CD4-positive, alpha-beta memory T cell (primary cell): ENCODE measurements around the gene ALKBH2. TPM values are rescaled to one million over a fixed set of nuclear protein-coding genes. Genes with fewer than 3 reads are reported as not detected.

Experiments
- CTCF ChIA-PET: fragments of 350-600 bp; sonication (Branson Sonifier 250); formaldehyde crosslinking; loops from one replicate; lab custom pipeline; 2021; ENCODE audit warnings: inconsistent platforms; ENCODE audit not compliant: partially characterized antibody; lab: Charles Lee
- POLR2A ChIA-PET: fragments of 350-600 bp; sonication (Branson Sonifier 250); formaldehyde crosslinking; loops from one replicate; lab custom pipeline; 2021; ENCODE audit not compliant: partially characterized antibody; lab: Charles Lee
- DNase-seq, 5 donors: peaks; one replicate each; pipeline versions ENCODE4 v3.0.0 to v3.0.0-alpha.2; 2020 to 2022; ENCODE audit warnings: mixed read lengths in 1 of 5
- H3K27ac ChIP-seq: one replicate; pipeline ENCODE4 v1.7.0; 2013; ENCODE audit warnings: low read depth, low read length
- H3K27me3 ChIP-seq: 2 replicates; pipeline ENCODE4 v1.7.0; 2013; ENCODE audit warnings: mild to moderate bottlenecking, low read length, moderate library complexity; ENCODE audit not compliant: insufficient read depth
- H3K36me3 ChIP-seq: 2 replicates; pipeline ENCODE4 v1.7.0; 2013; ENCODE audit warnings: mild to moderate bottlenecking, low read length, moderate library complexity; ENCODE audit not compliant: insufficient read depth
- H3K4me1 ChIP-seq: 2 replicates; pipeline ENCODE4 v1.7.0; 2013; ENCODE audit warnings: mild to moderate bottlenecking, low read length, moderate library complexity; ENCODE audit not compliant: insufficient read depth
- H3K4me3 ChIP-seq, 2 donors: one replicate each; pipeline ENCODE4 v1.7.0; 2013; ENCODE audit warnings: low read length in 2 of 2, mild to moderate bottlenecking in 1 of 2
- H3K9me3 ChIP-seq, 2 donors: one replicate each; pipeline ENCODE4 v1.7.0; 2013; ENCODE audit warnings: low read length in 2 of 2, control low read depth in 1 of 2; ENCODE audit not compliant: control insufficient read depth in 1 of 2
- H3K27ac Mint-ChIP-seq, 7 donors: one replicate each; pipeline ENCODE4 v1.8.0; 2020 to 2021; ENCODE audit warnings: mixed read lengths in 7 of 7, mild to moderate bottlenecking in 6 of 7, inconsistent platforms in 3 of 7, moderate library complexity in 3 of 7
- H3K27me3 Mint-ChIP-seq, 2 donors: one replicate each; pipeline ENCODE4 v1.8.0; 2020 to 2021; ENCODE audit warnings: mixed read lengths in 2 of 2
- H3K36me3 Mint-ChIP-seq, 2 donors: one replicate each; pipeline ENCODE4 v1.8.0; 2020 to 2021; ENCODE audit warnings: mixed read lengths in 2 of 2, inconsistent platforms in 1 of 2, mild to moderate bottlenecking in 1 of 2
- H3K4me1 Mint-ChIP-seq, 4 donors: one replicate each; pipeline ENCODE4 v1.8.0; 2020 to 2021; ENCODE audit warnings: mixed read lengths in 4 of 4, mild to moderate bottlenecking in 1 of 4
- H3K4me3 Mint-ChIP-seq, 8 donors: one replicate each; pipeline ENCODE4 v1.8.0; 2020 to 2021; ENCODE audit warnings: mixed read lengths in 8 of 8, mild to moderate bottlenecking in 7 of 8, moderate library complexity in 6 of 8, inconsistent platforms in 3 of 8
- H3K9me3 Mint-ChIP-seq, 8 donors: one replicate each; pipeline ENCODE4 v1.8.0; 2020 to 2021; ENCODE audit warnings: mixed read lengths in 8 of 8, mild to moderate bottlenecking in 5 of 8, inconsistent platforms in 3 of 8, moderate library complexity in 1 of 8
- intact Hi-C: fragments of 100-400 bp; cut with micrococcal nuclease; formaldehyde crosslinking; loops from one replicate; pipeline ENCODE4 v1.15.1; 2023
- polyA plus RNA-seq, 2 donors: library from polyadenylated mRNA; unstranded; fragments of 300-500 nt; fragmentation: Illumina TruSeq; gene quantifications; one replicate each; pipeline ENCODE4 v1.2.3, GENCODE V29; 2021
- total RNA-seq, 2 experiments: library from RNA; stranded (reverse); gene quantifications; one replicate each; pipeline ENCODE4 v1.2.3, GENCODE V29; 2021

Gene ALKBH2
- total and polyA plus RNA-seq, 4 experiments from 2014 or later = 12.9 to 16.4 (median 14.7) TPM

DNA sequence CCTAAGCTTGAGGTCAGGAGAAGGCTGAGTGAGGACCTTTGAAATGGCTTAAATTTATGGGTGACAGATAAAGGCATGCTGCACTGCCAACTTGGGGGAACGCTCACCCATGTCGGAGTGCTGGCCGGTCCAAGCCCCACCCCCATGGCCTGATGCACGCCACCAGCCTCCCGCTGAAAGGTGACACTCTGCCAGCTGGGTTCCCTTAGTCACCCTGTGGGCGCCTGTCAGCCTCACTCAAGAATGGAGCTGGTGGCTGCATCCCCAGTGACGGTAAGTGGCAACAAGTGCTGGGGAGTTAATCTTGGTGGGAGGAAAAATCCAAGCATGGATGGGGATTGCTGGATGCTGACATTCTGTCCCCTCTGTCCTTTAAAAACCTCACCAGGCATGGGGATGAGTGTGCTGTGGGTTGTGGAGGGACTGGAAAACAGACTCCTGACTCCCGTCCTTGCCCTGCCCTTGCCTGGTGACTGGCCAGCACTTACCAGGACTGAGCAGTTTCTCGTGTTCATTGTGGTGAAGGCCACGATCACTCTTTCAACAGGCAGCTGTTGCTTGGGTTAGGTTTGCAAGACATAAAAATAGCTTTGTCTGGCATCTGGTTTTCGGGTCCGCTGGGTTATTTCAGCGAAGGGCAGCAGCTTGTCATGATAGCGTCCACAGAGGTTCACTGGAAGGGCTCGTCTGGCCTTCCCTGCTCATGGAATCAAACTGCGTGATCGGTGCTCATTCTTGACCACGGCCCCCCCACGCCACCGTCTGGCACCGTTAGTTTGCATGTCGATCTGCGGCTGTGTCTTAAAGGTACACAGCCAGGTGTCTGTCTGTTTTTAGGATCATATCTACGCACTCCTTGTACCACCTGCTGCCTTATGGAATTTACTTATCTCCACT lies 38.1 kb upstream of the ALKBH2 start:
- no peaks in the 10 kb centered on the region for H3K36me3 ChIP-seq
- Mint-ChIP-seq H3K27ac (no peak overlapping the region), H3K4me1 (no peaks in the 10 kb centered on the region), H3K9me3 (peaks cover 0 to 9% (median 5%) of the 10 kb centered on the region in 8 donors), H3K4me3 (no peak overlapping the region), H3K36me3 (peaks cover 0 to 1% of the 10 kb centered on the region in 2 donors), H3K27me3 (no peaks in the 10 kb centered on the region)
- POLR2A ChIA-PET = no interaction called here
- H3K4me3 ChIP-seq = no peak overlapping the region
- CTCF ChIA-PET = no interaction called here
- no peaks in the 10 kb centered on the region for H3K27me3 ChIP-seq
- intact Hi-C loops = no loop called here
- no peak overlapping the region for H3K27ac ChIP-seq
- no peaks in the 10 kb centered on the region for H3K4me1 ChIP-seq
- H3K9me3 ChIP-seq = no peaks in the 10 kb centered on the region
- DNase-seq = no peak

DNA sequence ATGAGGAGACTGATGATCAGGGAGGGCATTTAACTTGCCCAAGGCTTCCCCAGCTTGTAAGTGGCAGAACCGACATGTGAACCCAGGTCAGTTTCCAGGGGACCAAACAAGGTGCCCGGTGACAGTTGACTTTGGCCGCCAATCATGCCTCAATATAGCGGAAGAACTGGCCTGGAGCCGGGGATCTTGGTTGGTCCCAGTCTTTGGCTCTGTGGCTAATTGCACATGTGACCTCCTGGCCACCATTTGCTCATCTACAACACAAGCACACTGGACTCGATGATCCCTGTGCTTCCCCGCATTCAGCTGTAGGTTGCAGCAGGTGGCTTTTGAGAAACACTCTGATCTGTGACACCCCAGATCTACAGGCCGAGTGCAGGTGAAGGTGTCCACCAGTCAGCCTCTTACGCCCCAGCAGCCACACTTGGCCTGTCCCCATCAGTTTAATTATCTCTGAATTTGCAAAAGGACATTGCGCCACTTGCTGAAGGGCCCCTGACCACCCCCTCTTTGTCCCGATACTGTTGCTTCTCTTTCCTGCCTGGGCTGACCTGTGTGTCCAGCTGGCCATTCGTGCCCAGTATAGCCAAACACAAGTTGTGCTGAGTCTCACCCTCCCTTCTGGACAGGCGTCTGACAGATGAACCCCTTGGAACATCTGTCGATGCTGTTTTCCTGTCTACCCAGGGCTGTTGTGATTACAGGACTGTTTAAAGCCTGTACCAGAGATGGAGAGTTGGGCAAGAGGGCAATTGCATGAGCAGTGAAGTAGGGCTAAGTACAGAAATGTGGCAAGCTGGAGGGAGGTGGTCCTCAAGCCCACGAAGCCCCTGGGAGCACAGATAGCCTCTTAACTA lies 37.3 kb upstream of the ALKBH2 start:
- H3K27ac Mint-ChIP-seq = no peak overlapping the region
- H3K27me3 ChIP-seq = no peaks in the 10 kb centered on the region
- no peaks in the 10 kb centered on the region for H3K4me1 ChIP-seq
- H3K9me3 Mint-ChIP-seq = peaks cover 0 to 2% (median 0%) of the 10 kb centered on the region in 8 donors
- ChIA-PET CTCF (no interaction called here), POLR2A (no interaction called here)
- H3K36me3 Mint-ChIP-seq = peaks cover 0 to under 1% of the 10 kb centered on the region in 2 donors
- no peak overlapping the region for H3K4me3 ChIP-seq
- no peak overlapping the region for H3K4me3 Mint-ChIP-seq
- H3K4me1 Mint-ChIP-seq = no peaks in the 10 kb centered on the region
- no peak overlapping the region for H3K27ac ChIP-seq
- no peaks in the 10 kb centered on the region for H3K9me3 ChIP-seq
- no peaks in the 10 kb centered on the region for H3K27me3 Mint-ChIP-seq
- no peak for DNase-seq
- no peaks in the 10 kb centered on the region for H3K36me3 ChIP-seq
- intact Hi-C loops = no loop called here

DNA sequence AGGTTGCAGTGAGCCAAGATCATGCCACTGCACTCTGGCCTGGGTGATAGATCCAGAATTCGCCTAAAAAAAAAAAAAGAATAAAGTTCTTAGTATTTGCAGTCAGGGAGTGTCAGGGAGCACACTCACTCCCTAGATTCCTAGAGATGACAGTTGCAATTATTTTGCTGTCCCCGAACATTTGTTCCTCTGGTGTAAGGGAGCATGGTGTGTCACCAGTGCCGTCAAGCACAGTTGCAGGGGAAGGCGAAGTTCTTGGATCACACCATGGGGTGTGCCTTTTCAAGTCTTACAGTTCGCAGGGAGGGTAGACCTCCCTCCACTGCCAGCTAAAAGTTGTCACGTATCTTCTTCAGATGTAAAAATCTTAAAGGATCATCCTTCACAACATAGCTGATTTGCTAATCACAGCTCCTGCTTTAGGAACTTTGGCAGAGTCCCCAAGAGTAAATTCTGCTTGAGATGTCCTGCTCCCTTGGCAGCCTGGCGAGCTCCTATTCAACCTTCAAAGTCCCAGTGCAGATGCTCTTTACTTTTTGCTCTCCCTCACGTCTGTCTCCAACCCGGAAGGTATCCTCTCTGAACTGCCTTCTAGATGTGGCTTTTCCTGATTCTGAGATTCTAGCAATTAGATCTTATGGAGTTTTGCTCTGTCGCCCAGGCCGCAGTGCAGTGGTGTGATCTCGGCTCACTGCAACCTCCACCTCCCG lies 34.4 kb upstream of the ALKBH2 start:
- Mint-ChIP-seq H3K36me3 (peaks cover 0 to 1% of the 10 kb centered on the region in 2 donors), H3K9me3 (no peaks in the 10 kb centered on the region), H3K27ac (no peak overlapping the region), H3K4me3 (no peak overlapping the region), H3K27me3 (no peaks in the 10 kb centered on the region), H3K4me1 (no peaks in the 10 kb centered on the region)
- DNase-seq = no peak
- H3K36me3 ChIP-seq = no peaks in the 10 kb centered on the region
- intact Hi-C loops = no loop called here
- H3K9me3 ChIP-seq = no peaks in the 10 kb centered on the region
- H3K4me3 ChIP-seq = no peak overlapping the region
- no peak overlapping the region for H3K27ac ChIP-seq
- ChIA-PET POLR2A (no interaction called here), CTCF (interaction anchor here (1.6 to 1.9 kb wide), 2 partner anchors 11 to 15 kb away, joined by 5 to 9 read pairs; partner anchors contain the start of gene ACACB)
- no peaks in the 10 kb centered on the region for H3K27me3 ChIP-seq
- no peaks in the 10 kb centered on the region for H3K4me1 ChIP-seq

DNA sequence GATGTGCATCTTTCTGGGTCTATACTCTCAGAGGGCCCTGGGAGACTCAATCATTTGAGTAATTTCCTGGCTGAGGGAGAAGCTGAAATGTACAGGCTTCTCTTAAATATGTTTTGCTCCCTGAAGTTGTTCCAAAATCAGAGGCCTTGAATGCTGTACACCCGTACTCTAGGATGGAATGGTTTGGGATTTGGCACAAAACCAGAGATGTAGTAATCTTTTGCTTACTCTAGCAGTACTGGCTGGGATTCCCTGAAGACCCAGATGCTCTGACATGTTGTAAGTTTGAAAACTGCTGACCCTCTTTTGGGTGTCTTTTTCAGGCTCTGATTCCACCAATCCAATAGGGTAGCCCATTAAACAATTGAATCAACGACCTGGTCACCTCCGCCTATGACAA lies 33.5 kb upstream of the ALKBH2 start:
- Histone ChIP-seq H3K9me3 (no peaks in the 10 kb centered on the region), H3K27ac (no peak overlapping the region), H3K4me1 (no peaks in the 10 kb centered on the region), H3K4me3 (no peak overlapping the region), H3K27me3 (no peaks in the 10 kb centered on the region), H3K36me3 (no peaks in the 10 kb centered on the region)
- no peak overlapping the region for H3K27ac Mint-ChIP-seq
- H3K36me3 Mint-ChIP-seq = peaks cover 0 to 1% of the 10 kb centered on the region in 2 donors
- CTCF ChIA-PET = interaction anchor here (1.0 to 1.9 kb wide), 3 partner anchors 10 to 21 kb away, joined by 3 to 9 read pairs (median 5); partner anchors contain the start of gene ACACB
- H3K9me3 Mint-ChIP-seq = no peaks in the 10 kb centered on the region
- intact Hi-C loops = no loop called here
- DNase-seq = no peak
- H3K4me3 Mint-ChIP-seq = no peak overlapping the region
- H3K27me3 Mint-ChIP-seq = no peaks in the 10 kb centered on the region
- POLR2A ChIA-PET = no interaction called here
- no peaks in the 10 kb centered on the region for H3K4me1 Mint-ChIP-seq

DNA sequence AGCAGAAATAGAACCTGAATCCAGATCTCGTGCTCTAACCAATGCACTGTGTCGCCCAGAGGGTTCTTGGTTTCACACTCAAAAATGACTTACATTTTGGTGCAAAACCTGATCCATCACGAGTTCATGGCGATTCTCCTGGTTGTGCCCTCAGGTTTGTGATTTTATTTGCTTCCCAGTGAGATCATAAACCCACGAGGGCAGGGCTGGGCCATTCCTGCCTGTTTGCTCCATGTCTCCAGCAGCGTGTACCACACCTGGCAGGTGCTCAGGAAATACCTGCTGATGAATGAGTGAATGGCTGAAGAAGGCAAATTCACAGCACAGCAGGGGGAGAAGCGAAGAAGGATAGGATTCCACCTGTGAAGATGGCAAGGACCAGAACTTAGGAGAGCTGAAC lies 32.5 kb upstream of the ALKBH2 start:
- POLR2A ChIA-PET = no interaction called here
- Mint-ChIP-seq H3K27ac (no peak overlapping the region), H3K36me3 (peaks cover 0 to 1% of the 10 kb centered on the region in 2 donors), H3K27me3 (no peaks in the 10 kb centered on the region), H3K4me3 (peak overlapping the region in 1 of 8 donors; percentile 33), H3K9me3 (no peaks in the 10 kb centered on the region), H3K4me1 (no peaks in the 10 kb centered on the region)
- H3K4me3 ChIP-seq = no peak overlapping the region
- intact Hi-C loops = no loop called here
- H3K9me3 ChIP-seq = no peaks in the 10 kb centered on the region
- H3K27ac ChIP-seq = no peak overlapping the region
- no peaks in the 10 kb centered on the region for H3K27me3 ChIP-seq
- DNase-seq = no peak
- CTCF ChIA-PET = interaction anchor here (1.0 kb wide), 1 partner anchor 22 kb away, joined by 3 read pairs; no protein-coding TSS in a partner anchor
- no peaks in the 10 kb centered on the region for H3K4me1 ChIP-seq
- H3K36me3 ChIP-seq = no peaks in the 10 kb centered on the region

DNA sequence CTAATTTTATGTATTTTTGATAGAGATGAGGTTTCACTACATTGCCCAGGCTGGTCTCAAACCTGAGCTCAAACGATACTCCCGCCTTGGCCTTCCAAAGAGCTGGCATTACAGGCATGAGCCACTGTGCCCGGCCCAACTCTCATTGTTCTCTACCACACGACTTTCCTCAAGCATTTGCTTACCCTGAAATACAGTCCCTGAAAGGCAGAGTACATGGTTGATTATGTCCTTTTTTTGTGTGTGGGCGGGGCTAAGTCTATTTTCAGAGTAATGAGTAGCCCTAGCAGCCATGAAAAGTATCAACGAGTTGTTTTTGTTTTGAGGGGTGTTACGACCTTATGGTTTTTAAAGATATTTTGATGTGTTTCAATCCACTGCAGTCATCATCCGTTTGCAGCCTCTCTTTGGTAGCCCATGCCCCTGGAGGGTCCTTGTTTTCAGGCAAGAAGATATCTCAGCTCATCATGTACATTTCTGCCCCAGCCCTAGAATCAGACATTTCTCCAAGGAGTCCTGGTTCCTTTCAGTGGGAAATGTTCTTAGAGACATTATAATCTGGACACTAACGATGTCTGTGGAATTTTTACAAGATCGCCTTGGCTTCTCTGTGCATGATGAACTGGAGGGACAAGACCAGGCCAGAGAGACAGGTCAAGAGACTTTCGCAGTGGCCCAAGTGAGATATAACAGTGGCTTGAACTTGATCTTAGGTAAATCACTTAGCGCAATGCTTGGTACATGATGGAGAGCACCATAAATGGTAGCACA lies 31.8 kb upstream of the ALKBH2 start:
- no peak overlapping the region for H3K4me3 Mint-ChIP-seq
- H3K9me3 Mint-ChIP-seq = no peaks in the 10 kb centered on the region
- no peaks in the 10 kb centered on the region for H3K27me3 ChIP-seq
- DNase-seq = no peak
- H3K36me3 Mint-ChIP-seq = peaks cover 0 to 1% of the 10 kb centered on the region in 2 donors
- intact Hi-C loops = no loop called here
- H3K4me3 ChIP-seq = no peak overlapping the region
- ChIA-PET POLR2A (no interaction called here), CTCF (interaction anchor here (0.8 kb wide), 1 partner anchor 13 kb away, joined by 5 read pairs; no protein-coding TSS in a partner anchor)
- H3K27ac ChIP-seq = no peak overlapping the region
- H3K4me1 Mint-ChIP-seq = no peaks in the 10 kb centered on the region
- H3K4me1 ChIP-seq = no peaks in the 10 kb centered on the region
- H3K27ac Mint-ChIP-seq = peak overlapping the region in 1 of 7 donors; percentile 21
- no peaks in the 10 kb centered on the region for H3K36me3 ChIP-seq
- H3K27me3 Mint-ChIP-seq = no peaks in the 10 kb centered on the region
- no peaks in the 10 kb centered on the region for H3K9me3 ChIP-seq
